ENCODE results near the gene MACROD2. TPM values are rescaled to one million over a fixed set of nuclear protein-coding genes. Genes with fewer than 3 reads are reported as not detected.

Gene MACROD2
- total RNA-seq, 1 donor from 2014 or later = 47.7 TPM

GRCh38 chr20:14561741-14562221 lies 566.5 kb downstream of the MACROD2 start:
- FAIRE-seq (no peak), DNase-seq (ENCODE audit: low spot score in 2 of 2) (no peak)

GRCh38 chr20:14562981-14563380 lies 567.7 kb downstream of the MACROD2 start:
- no peak for FAIRE-seq

GRCh38 chr20:14566505-14566904 lies 571.2 kb downstream of the MACROD2 start:
- FAIRE-seq (no peak), DNase-seq (ENCODE audit: low spot score in 2 of 2) (no peak)

More at GRCh38 chr20:14562981-14563380, 567.7 kb downstream of the MACROD2 start:
- no peak for DNase-seq (ENCODE audit: low spot score in 2 of 2)

- DNase-seq (ENCODE audit: low spot score in 2 of 2) (no peak), FAIRE-seq (no peak)
Measured at GRCh38 chr20:14568225-14568624, 572.9 kb downstream of the MACROD2 start.

GRCh38 chr20:14568701-14569100 lies 573.4 kb downstream of the MACROD2 start:
- DNase-seq (ENCODE audit: low spot score in 2 of 2) = no peak
- FAIRE-seq = no peak

GRCh38 chr20:14569641-14570040 lies 574.3 kb downstream of the MACROD2 start:
- DNase-seq (ENCODE audit: low spot score in 2 of 2) (no peak), FAIRE-seq (no peak)

- DNase-seq (ENCODE audit: low spot score in 2 of 2) (no peak), FAIRE-seq (no peak)
Measured at GRCh38 chr20:14570811-14571210, 575.5 kb downstream of the MACROD2 start.

- FAIRE-seq (no peak), DNase-seq (ENCODE audit: low spot score in 2 of 2) (no peak)
Measured at GRCh38 chr20:14573676-14574075, 578.4 kb downstream of the MACROD2 start.

- DNase-seq (ENCODE audit: low spot score in 2 of 2) (no peak), FAIRE-seq (no peak)
Measured at GRCh38 chr20:14576196-14576877, 581.0 kb downstream of the MACROD2 start.

GRCh38 chr20:14580418-14581074 lies 585.2 kb downstream of the MACROD2 start:
- no peak for FAIRE-seq
- no peak for DNase-seq (ENCODE audit: low spot score in 2 of 2)

GRCh38 chr20:14581731-14582130 lies 586.4 kb downstream of the MACROD2 start:
- FAIRE-seq (no peak), DNase-seq (ENCODE audit: low spot score in 2 of 2) (no peak)

GRCh38 chr20:14582855-14583254 lies 587.5 kb downstream of the MACROD2 start:
- no peak for FAIRE-seq
- DNase-seq (ENCODE audit: low spot score in 2 of 2) = no peak

GRCh38 chr20:14583413-14583812 lies 588.1 kb downstream of the MACROD2 start:
- no peak for FAIRE-seq
- no peak for DNase-seq (ENCODE audit: low spot score in 2 of 2)

GRCh38 chr20:14589383-14589782 lies 594.1 kb downstream of the MACROD2 start:
- FAIRE-seq (no peak), DNase-seq (ENCODE audit: low spot score in 2 of 2) (no peak)

GRCh38 chr20:14595051-14595450 lies 599.7 kb downstream of the MACROD2 start:
- FAIRE-seq = no peak
- no peak for DNase-seq (ENCODE audit: low spot score in 2 of 2)

GRCh38 chr20:14597206-14597715 lies 601.9 kb downstream of the MACROD2 start:
- DNase-seq (ENCODE audit: low spot score in 2 of 2) (no peak), FAIRE-seq (no peak)

- FAIRE-seq (no peak), DNase-seq (ENCODE audit: low spot score in 2 of 2) (no peak)
Measured at GRCh38 chr20:14599613-14600012, 604.3 kb downstream of the MACROD2 start.

GRCh38 chr20:14600527-14600926 lies 605.2 kb downstream of the MACROD2 start:
- DNase-seq (ENCODE audit: low spot score in 2 of 2) (no peak), FAIRE-seq (no peak)

- FAIRE-seq (no peak), DNase-seq (ENCODE audit: low spot score in 2 of 2) (no peak)
Measured at GRCh38 chr20:14604143-14604542, 608.8 kb downstream of the MACROD2 start.

GRCh38 chr20:14609328-14610221 lies 614.3 kb downstream of the MACROD2 start:
- FAIRE-seq (no peak), DNase-seq (ENCODE audit: low spot score in 2 of 2) (no peak)

GRCh38 chr20:14611479-14611878 lies 616.2 kb downstream of the MACROD2 start:
- FAIRE-seq (no peak), DNase-seq (ENCODE audit: low spot score in 2 of 2) (no peak)
